CD8-positive, alpha-beta memory T cell (primary cell): ENCODE measurements around the gene GPR153. TPM values are rescaled to one million over a fixed set of nuclear protein-coding genes. Genes with fewer than 3 reads are reported as not detected.

Experiments
- CTCF ChIA-PET: fragments of 350-600 bp; sonication (Branson Sonifier 250); formaldehyde crosslinking; loops from one replicate; lab custom pipeline; 2021; ENCODE audit warnings: antibody characterized with exemption; lab: Charles Lee
- POLR2A ChIA-PET: fragments of 350-600 bp; sonication (Branson Sonifier 250); formaldehyde crosslinking; loops from one replicate; lab custom pipeline; 2021; ENCODE audit warnings: antibody characterized with exemption; lab: Charles Lee
- DNase-seq, 5 donors: peaks; one replicate each; pipeline versions ENCODE4 v3.0.0 to v3.0.0-alpha.2; 2020 to 2022; ENCODE audit warnings: mixed read lengths in 1 of 5
- H3K27ac ChIP-seq: one replicate; pipeline ENCODE4 v1.7.0; 2013; ENCODE audit warnings: low read depth, mild to moderate bottlenecking, low read length, moderate library complexity
- H3K27me3 ChIP-seq: 2 replicates; pipeline ENCODE4 v1.7.0; 2013; ENCODE audit warnings: low read length, mild to moderate bottlenecking; ENCODE audit not compliant: insufficient read depth, poor library complexity, severe bottlenecking
- H3K36me3 ChIP-seq: 2 replicates; pipeline ENCODE4 v1.7.0; 2013; ENCODE audit warnings: mild to moderate bottlenecking, low read length, moderate library complexity; ENCODE audit not compliant: insufficient read depth
- H3K4me1 ChIP-seq: 2 replicates; pipeline ENCODE4 v1.7.0; 2013; ENCODE audit warnings: mild to moderate bottlenecking, low read length, moderate library complexity; ENCODE audit not compliant: insufficient read depth
- H3K4me3 ChIP-seq: 2 replicates; pipeline ENCODE4 v1.7.0; 2013; ENCODE audit warnings: mild to moderate bottlenecking, low read length
- H3K9me3 ChIP-seq: 2 replicates; pipeline ENCODE4 v1.7.0; 2013; ENCODE audit warnings: mild to moderate bottlenecking, low read length
- H3K27ac Mint-ChIP-seq, 8 donors: one replicate each; pipeline ENCODE4 v1.8.0; 2020 to 2021; ENCODE audit warnings: mixed read lengths in 8 of 8, mild to moderate bottlenecking in 6 of 8, inconsistent platforms in 3 of 8, moderate library complexity in 3 of 8
- H3K27me3 Mint-ChIP-seq, 2 donors: one replicate each; pipeline ENCODE4 v1.8.0; 2020 to 2021; ENCODE audit warnings: mixed read lengths in 2 of 2, mild to moderate bottlenecking in 1 of 2, moderate library complexity in 1 of 2
- H3K36me3 Mint-ChIP-seq, 3 donors: one replicate each; pipeline ENCODE4 v1.8.0; 2020 to 2021; ENCODE audit warnings: mixed read lengths in 3 of 3, inconsistent platforms in 1 of 3, mild to moderate bottlenecking in 1 of 3
- H3K4me1 Mint-ChIP-seq, 3 donors: one replicate each; pipeline ENCODE4 v1.8.0; 2020 to 2021; ENCODE audit warnings: mixed read lengths in 3 of 3, inconsistent platforms in 1 of 3, mild to moderate bottlenecking in 1 of 3
- H3K4me3 Mint-ChIP-seq, 7 donors: one replicate each; pipeline ENCODE4 v1.8.0; 2020 to 2021; ENCODE audit warnings: mixed read lengths in 7 of 7, mild to moderate bottlenecking in 6 of 7, moderate library complexity in 4 of 7, inconsistent platforms in 2 of 7
- H3K9me3 Mint-ChIP-seq, 5 donors: one replicate each; pipeline ENCODE4 v1.8.0; 2020 to 2022; ENCODE audit warnings: mixed read lengths in 5 of 5, mild to moderate bottlenecking in 3 of 5, moderate library complexity in 2 of 5, inconsistent platforms in 1 of 5
- polyA plus RNA-seq: library from polyadenylated mRNA; unstranded; fragments of 300-500 nt; fragmentation: Illumina TruSeq; gene quantifications from one replicate; pipeline ENCODE4 v1.2.3, GENCODE V29; 2021
- total RNA-seq, 2 experiments: library from RNA; stranded (reverse); gene quantifications; one replicate each; pipeline ENCODE4 v1.2.3, GENCODE V29; 2021

GPR153 gene
- total and polyA plus RNA-seq, 3 experiments from 2014 or later: 0.39 to 0.66 (median 0.50) TPM

DNA sequence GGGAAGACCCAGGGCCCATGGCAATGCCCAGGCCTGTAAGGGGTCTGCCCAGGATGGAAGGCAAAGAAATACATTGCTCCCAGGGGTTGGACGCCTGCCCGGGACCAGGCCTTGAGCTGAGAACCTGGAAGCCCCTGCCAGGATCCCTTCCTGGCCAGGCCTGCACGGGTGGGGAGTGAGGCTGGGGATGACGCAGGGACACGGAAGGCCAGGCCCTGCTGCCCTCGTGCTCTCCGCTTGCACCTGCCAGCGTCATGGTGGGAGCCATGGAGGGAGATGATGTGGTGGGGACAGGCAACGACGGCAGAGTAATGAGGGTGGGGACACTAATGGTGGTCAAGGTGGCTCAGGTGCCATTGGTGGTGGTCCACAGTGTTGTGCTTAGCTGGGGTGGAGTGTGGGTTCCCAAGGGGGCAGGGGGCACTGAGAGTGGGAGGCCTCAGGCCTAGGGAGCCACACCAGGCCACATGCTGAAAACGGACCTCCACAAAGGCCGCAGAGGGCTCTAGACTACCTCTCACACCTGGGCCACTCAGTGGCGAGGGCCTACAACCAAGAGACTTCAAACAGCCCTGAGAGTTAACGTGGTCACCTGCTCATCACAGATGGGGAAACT is 12.6 kb downstream of the GPR153 start:
- Histone ChIP-seq H3K9me3 (no peaks in the 10 kb centered on the region), H3K4me3 (no peak overlapping the region), H3K27ac (no peak overlapping the region), H3K27me3 (peaks cover 44% of the 10 kb centered on the region), H3K36me3 (no peaks in the 10 kb centered on the region), H3K4me1 (peaks cover 20% of the 10 kb centered on the region)
- no peak overlapping the region for H3K27ac Mint-ChIP-seq
- H3K36me3 Mint-ChIP-seq: no peaks in the 10 kb centered on the region
- CTCF ChIA-PET: interaction anchor here (0.9 to 4.8 kb wide), 9 partner anchors 10 to 191 kb away, joined by 3 to 63 read pairs (median 9); partner anchors contain the start of genes ICMT and RPL22
- peak overlapping the region in 1 of 7 donors; percentile 74 for H3K4me3 Mint-ChIP-seq
- POLR2A ChIA-PET: interaction anchor here (0.6 kb wide), 1 partner anchor 146 kb away, joined by 6 read pairs; no protein-coding TSS in a partner anchor
- no peak for DNase-seq
- H3K9me3 Mint-ChIP-seq: no peaks in the 10 kb centered on the region
- H3K4me1 Mint-ChIP-seq: peaks cover 5 to 21% (median 5%) of the 10 kb centered on the region in 3 donors
- peaks cover 35 to 63% of the 10 kb centered on the region in 2 donors for H3K27me3 Mint-ChIP-seq

DNA sequence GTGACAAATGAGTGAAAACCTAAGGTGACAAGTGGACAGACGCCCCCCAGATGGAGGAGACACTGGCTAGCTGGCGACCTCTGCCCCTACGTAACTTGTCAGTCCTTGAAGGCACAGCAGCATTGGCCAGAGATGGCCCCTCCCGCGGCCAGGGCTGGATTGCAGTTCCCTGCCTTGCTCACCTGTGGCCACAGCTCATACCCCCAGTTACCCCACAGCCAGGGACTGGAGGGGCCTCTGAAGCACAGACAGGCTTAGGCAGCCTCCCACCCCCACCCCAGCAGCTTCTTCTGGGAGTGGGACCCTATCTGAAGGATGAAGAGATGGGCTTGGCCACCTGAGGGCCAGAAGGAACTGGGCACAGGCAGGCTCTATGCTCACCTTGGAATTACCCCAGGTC is 13.2 kb downstream of the GPR153 start:
- peaks cover 5 to 21% (median 5%) of the 10 kb centered on the region in 3 donors for H3K4me1 Mint-ChIP-seq
- H3K9me3 ChIP-seq: no peaks in the 10 kb centered on the region

DNA sequence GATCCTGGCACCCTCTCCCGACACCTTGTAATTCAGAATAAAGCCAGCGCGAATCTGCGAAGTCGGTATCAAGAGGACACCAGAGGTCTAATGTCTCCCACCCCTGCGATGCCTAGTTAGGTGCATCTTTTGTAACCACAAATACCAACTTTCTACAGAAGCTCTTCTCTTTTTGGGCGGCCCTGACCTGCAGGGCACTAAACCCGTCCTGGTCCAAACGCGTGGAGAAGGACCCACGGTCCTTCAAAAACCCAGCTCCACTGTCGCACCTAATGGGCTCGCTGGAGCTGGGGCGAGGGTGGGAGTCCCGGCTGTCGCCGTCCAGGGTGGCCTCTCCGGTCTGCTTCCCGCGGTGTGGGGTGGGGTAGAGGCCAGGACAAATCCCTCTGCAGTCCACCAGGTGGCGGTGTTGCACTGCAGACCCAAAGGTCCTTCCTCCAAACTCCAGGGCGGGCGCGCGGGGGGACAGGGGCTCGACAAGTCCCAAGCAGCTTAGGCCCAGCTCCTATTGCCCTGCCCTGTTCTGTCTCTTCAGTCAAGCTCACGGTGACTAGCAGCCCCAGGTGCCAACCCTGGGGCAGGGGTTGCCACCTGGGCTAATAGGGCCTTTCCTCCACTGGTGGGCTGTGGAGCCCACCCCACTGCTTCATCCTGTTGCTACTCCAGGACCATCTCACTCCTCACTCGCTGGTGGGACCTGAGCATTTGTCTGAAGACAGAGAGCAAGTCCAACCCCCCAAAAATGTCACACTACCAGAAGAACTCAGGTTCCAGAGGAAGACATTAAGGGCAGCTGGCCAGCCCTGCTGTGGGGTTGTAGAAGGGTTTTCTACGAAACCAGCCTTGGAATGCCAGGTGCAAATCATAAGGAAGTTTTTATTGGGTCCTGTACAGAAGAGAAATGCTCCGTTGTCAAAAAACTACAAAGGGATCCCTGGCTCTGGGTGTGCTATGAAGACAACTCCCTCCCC is 14.1 kb downstream of the GPR153 start:
- ChIA-PET POLR2A (interaction anchor here (0.5 kb wide), 1 partner anchor 9 kb away, joined by 3 read pairs; no protein-coding TSS in a partner anchor), CTCF (interaction anchor here (0.6 to 4.8 kb wide), 33 partner anchors 9 to 732 kb away, joined by 3 to 63 read pairs (median 4); partner anchors contain the start of genes DNAJC11, GPR153, ICMT and RPL22)
- Histone ChIP-seq H3K36me3 (no peaks in the 10 kb centered on the region), H3K4me3 (no peak overlapping the region), H3K27me3 (peaks cover 50% of the 10 kb centered on the region), H3K4me1 (peaks cover 20% of the 10 kb centered on the region), H3K9me3 (no peaks in the 10 kb centered on the region), H3K27ac (no peak overlapping the region)
- Mint-ChIP-seq H3K27ac (peak overlapping the region in 3 of 8 donors; percentile 43 to 72 (median 59)), H3K4me3 (peak overlapping the region in 5 of 7 donors; percentile 57 to 85 (median 77)), H3K4me1 (peaks cover 5 to 22% (median 5%) of the 10 kb centered on the region in 3 donors), H3K36me3 (no peaks in the 10 kb centered on the region), H3K9me3 (no peaks in the 10 kb centered on the region), H3K27me3 (peaks cover 39 to 59% of the 10 kb centered on the region in 2 donors)
- DNase-seq: peak; percentile 68 to 84 (median 76)

More for the DNA sequence above, 13.2 kb downstream of the GPR153 start:
- Mint-ChIP-seq H3K27ac (no peak overlapping the region), H3K27me3 (peaks cover 41 to 63% of the 10 kb centered on the region in 2 donors), H3K4me3 (no peak overlapping the region), H3K36me3 (no peaks in the 10 kb centered on the region), H3K9me3 (no peaks in the 10 kb centered on the region)
- H3K27me3 ChIP-seq: peaks cover 50% of the 10 kb centered on the region
- no peak overlapping the region for H3K4me3 ChIP-seq
- CTCF ChIA-PET: interaction anchor here (0.9 to 4.8 kb wide), 17 partner anchors 8 to 225 kb away, joined by 3 to 63 read pairs (median 7); partner anchors contain the start of genes ICMT and RPL22
- peaks cover 20% of the 10 kb centered on the region for H3K4me1 ChIP-seq
- DNase-seq: no peak
- H3K36me3 ChIP-seq: no peaks in the 10 kb centered on the region
- POLR2A ChIA-PET: interaction anchor here (0.6 kb wide), 1 partner anchor 147 kb away, joined by 6 read pairs; no protein-coding TSS in a partner anchor
- H3K27ac ChIP-seq: no peak overlapping the region

DNA sequence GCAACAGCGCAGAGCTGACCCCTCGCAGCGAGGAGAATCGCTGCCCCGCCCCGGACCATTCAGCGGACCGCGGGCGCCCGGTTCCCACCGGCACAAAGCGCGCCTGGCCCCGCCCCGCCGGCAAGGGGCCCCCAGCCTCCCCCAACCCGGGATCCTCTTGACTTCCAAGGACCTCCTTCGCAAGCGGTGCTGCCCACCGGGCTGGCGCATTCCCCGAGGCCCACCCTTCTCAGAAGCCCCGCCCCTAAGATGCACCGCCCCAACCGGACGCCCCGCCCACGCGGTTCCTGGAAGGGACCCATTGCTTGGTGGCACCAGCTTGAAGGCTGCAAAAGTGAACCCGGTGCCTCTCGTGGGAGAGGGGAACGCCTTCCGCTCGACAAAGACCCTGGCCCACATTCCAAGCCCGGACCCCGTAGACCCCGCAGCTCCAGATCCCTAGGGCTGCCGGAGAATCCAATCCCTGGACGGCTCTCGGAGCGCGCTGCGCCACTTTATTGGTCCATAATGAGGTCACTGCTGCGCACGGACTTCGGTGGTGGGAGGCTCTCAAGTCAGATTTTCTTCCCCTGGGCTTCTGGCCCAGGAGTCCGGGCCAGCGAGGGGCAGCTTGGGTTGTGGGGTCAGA is 14.9 kb downstream of the GPR153 start:
- POLR2A ChIA-PET: no interaction called here
- Mint-ChIP-seq H3K4me3 (peak overlapping the region in 3 of 7 donors; percentile 57 to 85 (median 61)), H3K27ac (no peak overlapping the region), H3K9me3 (no peaks in the 10 kb centered on the region), H3K27me3 (peaks cover 47 to 64% of the 10 kb centered on the region in 2 donors), H3K36me3 (no peaks in the 10 kb centered on the region), H3K4me1 (peaks cover 8 to 29% (median 11%) of the 10 kb centered on the region in 3 donors)
- Histone ChIP-seq H3K9me3 (no peaks in the 10 kb centered on the region), H3K36me3 (no peaks in the 10 kb centered on the region), H3K27ac (no peak overlapping the region), H3K27me3 (peaks cover 56% of the 10 kb centered on the region), H3K4me1 (peaks cover 20% of the 10 kb centered on the region), H3K4me3 (no peak overlapping the region)
- CTCF ChIA-PET: interaction anchor here (0.6 to 4.8 kb wide), 30 partner anchors 9 to 732 kb away, joined by 3 to 63 read pairs (median 5); partner anchors contain the start of genes DNAJC11, GPR153 and ICMT
- peak; percentile 12 to 65 (median 34) for DNase-seq

DNA sequence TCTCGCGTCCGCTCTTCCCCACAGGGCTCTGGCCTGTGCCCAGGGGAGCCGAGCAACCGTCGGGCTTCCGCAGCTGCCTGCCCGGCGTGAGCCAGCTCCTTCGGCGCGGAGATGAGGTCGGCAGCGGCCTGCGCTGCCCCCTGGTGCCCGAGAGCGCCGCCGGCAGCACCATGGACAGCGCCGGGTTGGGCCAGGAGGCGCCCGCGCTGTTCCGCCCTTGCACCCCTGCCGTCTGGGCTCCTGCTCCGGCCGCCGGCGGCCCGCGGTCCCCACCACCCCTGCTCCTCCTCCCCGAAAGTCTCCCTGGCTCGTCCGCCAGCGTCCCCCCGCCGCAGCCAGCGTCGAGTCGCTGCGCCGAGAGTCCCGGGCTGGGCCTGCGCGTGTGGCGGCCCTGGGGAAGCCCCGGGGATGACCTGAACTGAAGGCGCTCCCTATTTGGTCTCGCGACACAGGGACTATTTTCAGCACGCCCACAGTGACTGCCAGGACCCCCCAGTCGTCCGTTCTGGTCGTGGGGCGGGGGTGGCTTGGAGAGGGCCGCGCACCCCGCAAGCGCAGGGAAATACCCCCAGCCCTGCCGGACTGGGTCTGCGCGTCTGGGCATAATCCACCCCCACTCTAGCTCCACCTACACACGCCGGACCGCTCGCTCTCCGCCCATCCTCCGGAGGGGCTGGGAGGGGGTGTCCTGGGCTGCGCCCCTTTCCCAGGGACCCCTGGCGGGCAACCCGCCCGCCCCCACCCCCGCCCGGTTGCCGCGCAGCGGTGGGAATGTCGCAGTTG is 15.6 kb downstream of the GPR153 start:
- peak overlapping the region; percentile 19 for H3K4me3 ChIP-seq
- no peaks in the 10 kb centered on the region for H3K9me3 ChIP-seq
- Mint-ChIP-seq H3K27ac (no peak overlapping the region), H3K36me3 (no peaks in the 10 kb centered on the region), H3K9me3 (no peaks in the 10 kb centered on the region), H3K4me1 (peaks cover 8 to 29% (median 11%) of the 10 kb centered on the region in 3 donors), H3K4me3 (no peak overlapping the region), H3K27me3 (peaks cover 49 to 61% of the 10 kb centered on the region in 2 donors)
- no peaks in the 10 kb centered on the region for H3K36me3 ChIP-seq
- CTCF ChIA-PET: interaction anchor here (0.6 to 4.8 kb wide), 17 partner anchors 9 to 735 kb away, joined by 3 to 63 read pairs (median 4); partner anchors contain the start of genes HES2, ICMT and KCNAB2
- peaks cover 20% of the 10 kb centered on the region for H3K4me1 ChIP-seq
- POLR2A ChIA-PET: no interaction called here
- DNase-seq: peak; percentile 70 to 85 (median 72)
- H3K27me3 ChIP-seq: peaks cover 62% of the 10 kb centered on the region
- no peak overlapping the region for H3K27ac ChIP-seq

DNA sequence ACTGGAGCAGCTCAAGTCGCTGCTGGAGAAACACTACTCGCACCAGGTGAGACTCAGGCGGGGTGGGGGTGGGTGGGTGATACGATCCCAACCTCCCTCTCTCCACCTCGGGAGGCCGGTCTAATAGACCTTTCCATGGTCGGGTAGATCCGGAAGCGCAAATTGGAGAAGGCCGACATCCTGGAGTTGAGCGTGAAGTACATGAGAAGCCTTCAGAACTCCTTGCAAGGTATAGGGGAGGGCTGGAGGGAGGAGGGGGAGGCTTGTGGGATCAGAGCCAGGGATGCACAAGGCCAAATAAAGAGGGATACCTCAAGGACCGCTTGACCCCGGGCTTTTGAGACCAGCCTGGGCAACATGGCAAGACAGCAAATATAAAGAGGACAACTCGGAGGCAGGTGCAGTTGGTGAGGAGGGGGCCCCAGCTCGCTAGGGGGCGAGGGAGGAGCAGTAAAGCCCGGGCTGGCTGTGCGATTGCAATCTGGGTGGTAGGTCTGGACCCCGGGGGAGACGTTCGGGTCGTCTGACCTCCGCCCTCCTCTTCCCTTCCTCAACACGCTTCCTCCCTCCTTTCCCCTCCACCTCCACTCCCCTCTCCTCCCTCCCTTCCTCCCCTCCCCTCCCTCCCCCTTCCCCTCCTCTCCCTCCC is 16.4 kb downstream of the GPR153 start:
- no peak for DNase-seq
- no peak overlapping the region for H3K27ac ChIP-seq
- peak overlapping the region in 1 of 7 donors; percentile 66 for H3K4me3 Mint-ChIP-seq
- peak overlapping the region in 1 of 8 donors; percentile 84 for H3K27ac Mint-ChIP-seq
- peaks cover 20% of the 10 kb centered on the region for H3K4me1 ChIP-seq
- H3K27me3 ChIP-seq: peaks cover 60% of the 10 kb centered on the region
- ChIA-PET POLR2A (no interaction called here), CTCF (interaction anchor here (0.6 to 4.8 kb wide), 12 partner anchors 8 to 734 kb away, joined by 3 to 63 read pairs (median 3); partner anchors contain the start of genes HES2, ICMT and KCNAB2)
- peaks cover 51 to 62% of the 10 kb centered on the region in 2 donors for H3K27me3 Mint-ChIP-seq
- no peaks in the 10 kb centered on the region for H3K9me3 Mint-ChIP-seq
- no peak overlapping the region for H3K4me3 ChIP-seq
- H3K36me3 Mint-ChIP-seq: no peaks in the 10 kb centered on the region
- peaks cover 8 to 26% (median 11%) of the 10 kb centered on the region in 3 donors for H3K4me1 Mint-ChIP-seq
- H3K9me3 ChIP-seq: no peaks in the 10 kb centered on the region
- H3K36me3 ChIP-seq: no peaks in the 10 kb centered on the region
